ENCODE results near the gene KRT14.
"Not testable (repeated sequence)": the region's sequence is repeated elsewhere in the genome, so short reads cannot be mapped to it uniquely, and the experiment has no call there.

Gene KRT14

GRCh38 chr17:41545829-41546410 is 40.8 kb downstream of the KRT14 start:
- DNase-seq, result no peak

DNA sequence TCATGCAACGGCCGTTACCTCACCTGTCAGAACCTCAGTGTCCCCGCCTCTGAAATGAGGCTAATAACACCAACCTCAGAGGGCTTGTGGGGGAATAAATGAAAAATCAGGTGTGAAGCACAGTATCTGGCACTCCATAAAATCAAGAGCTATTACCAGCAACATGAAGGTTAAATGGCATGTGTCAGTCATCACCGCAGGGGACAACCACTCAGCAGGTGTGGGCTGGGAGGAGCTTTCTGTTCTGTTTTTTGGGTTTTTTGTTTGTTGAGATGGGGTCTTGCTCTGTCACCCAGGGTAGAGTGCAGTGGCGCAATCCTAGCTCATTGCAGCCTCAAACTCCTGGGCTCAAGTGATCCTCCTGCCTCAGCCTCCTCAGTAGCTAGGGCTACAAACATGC is 41.8 kb downstream of the KRT14 start:
- DNase-seq, result no peak

GRCh38 chr17:41544491-41544892 is 42.2 kb downstream of the KRT14 start:
- DNase-seq, result no peak

DNA sequence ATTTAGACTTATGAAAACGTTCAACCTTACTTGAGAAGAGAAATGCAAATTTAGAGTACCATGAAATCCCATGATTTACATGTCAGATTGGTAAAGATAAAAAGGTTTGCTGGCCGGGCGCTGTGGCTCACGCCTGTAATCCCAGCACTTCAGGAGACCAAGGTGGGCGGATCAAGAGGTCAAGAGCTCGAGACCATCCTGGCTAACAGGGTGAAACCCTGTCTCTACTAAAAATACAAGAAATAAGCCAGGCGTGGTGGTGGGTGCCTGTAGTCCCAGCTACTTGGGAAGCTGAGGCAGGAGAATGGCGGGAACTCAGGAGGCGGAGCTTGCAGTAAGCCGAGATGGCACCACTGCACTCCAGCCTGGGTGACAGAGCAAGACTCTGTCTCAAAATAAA is 43.9 kb downstream of the KRT14 start:
- DNase-seq, result not testable (repeated sequence)

GRCh38 chr17:41542357-41542756 is 44.3 kb downstream of the KRT14 start:
- no peak for DNase-seq

DNA sequence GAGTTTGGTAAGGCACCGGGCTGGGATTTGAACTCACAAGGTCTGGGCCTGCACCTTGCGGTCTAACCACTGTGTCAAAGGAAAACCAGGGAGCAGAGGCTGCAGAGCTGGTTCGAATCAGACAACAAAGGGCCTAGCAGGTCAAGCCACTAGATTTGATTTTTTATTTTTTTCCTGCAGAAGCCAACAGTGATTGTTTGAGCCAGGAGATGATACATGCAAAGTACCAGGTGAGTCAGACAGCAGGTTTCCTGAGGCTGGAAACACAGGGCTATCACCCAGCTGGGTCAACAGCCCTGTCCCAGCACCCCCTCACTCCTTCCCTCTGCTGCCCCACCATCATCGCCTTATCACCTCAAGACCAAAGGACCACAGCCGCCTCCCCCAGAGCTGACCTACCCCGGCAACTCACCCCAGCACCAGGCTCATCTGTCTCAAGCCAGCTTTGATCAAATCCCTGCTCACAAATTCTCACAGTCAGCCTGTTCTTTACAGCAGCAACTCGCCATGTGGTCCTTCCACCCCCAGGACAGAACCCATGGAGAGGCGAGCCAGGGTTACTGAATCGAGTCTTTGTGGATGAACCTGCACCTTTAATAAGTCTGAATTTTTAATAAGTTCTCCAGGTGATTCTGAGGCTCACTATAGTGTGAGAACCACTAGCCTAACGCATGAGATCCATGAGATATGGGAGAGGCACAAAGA is 45.6 kb downstream of the KRT14 start:
- DNase-seq, result no peak

- DNase-seq, result no peak
These were observed 46.6 kb downstream of the KRT14 start for GRCh38 chr17:41539979-41540701.

DNA sequence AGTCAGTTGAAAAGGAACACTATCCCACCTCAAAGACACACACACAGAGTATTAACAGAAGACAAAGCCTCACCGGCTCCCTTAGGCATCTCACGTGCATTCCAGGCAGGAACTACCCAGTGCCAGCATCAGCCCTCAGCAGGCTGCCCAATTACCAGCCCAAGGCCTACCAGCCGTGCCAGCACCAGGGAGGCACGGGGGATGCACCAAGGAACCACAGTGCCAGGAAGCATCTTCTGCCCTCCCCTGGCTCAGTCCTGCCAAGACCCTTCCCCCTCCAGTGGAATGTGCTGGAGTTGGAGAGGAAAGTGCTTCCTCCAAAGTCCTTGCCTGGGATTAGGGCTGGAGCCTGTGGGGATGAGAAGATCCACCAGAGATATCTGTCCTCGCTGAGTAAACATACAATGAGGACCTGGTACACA is 47.6 kb downstream of the KRT14 start:
- no peak for DNase-seq

GRCh38 chr17:41538565-41538991 is 48.1 kb downstream of the KRT14 start:
- DNase-seq, result no peak

DNA sequence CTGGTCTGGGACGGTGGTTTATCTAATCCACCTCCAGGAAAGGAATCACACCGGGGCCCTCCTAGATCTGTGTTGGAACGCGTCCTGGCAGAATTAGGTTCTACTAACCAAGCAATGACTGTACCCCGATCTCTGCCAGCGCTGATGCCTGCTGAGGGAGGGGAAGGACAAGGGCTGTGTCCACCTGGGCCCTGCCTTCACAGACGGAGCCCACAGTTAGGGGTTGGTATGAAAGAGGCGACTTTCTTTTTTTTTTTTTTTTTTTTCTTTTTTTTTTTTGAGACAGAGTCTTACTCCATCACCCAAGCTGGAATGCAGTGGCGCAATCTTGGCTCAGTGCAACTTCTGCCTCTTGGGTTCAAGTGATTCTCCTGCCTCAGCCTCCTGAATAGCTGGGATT is 48.7 kb downstream of the KRT14 start:
- no peak for DNase-seq

GRCh38 chr17:41537614-41537954 is 49.1 kb downstream of the KRT14 start:
- no peak for DNase-seq

- no peak for DNase-seq
These were observed 49.7 kb downstream of the KRT14 start for GRCh38 chr17:41536741-41537613.

- no peak for DNase-seq
These were observed 50.8 kb downstream of the KRT14 start for GRCh38 chr17:41535764-41536481.

DNA sequence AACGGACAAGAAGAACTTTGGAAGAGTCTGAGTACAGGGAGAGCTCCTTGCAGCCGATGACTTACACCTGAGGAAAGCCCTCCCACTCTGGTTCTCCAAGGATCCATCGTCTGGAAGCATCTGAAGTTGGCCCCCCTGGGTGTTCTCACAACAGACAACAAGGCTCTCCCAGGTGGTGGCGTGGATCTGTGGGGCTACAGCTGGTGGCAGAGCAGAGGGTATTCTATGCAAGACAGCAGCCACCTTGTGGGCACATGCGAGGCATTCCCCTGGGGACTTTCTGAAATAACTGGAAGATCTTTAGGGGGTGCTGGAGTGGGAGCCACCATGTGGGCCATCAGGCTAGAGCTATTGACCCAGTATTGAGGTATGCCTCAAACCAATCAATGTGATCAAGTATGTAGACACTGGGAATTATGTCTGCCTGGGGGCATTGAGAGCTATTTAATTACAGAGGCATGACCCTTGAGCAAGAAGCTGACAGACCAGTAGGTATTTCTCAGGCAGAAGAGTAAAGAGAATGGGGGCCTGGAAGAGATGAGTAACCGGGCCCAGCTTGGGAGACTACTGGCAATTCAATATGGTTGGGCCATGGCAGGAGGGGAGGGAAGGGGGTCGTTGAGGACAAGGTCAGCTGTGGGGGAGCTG is 51.7 kb downstream of the KRT14 start:
- no peak for DNase-seq

- DNase-seq, result no peak
These were observed 53.1 kb downstream of the KRT14 start for GRCh38 chr17:41533613-41534012.

- DNase-seq, result no peak
These were observed 53.6 kb downstream of the KRT14 start for GRCh38 chr17:41532947-41533570.

Data from C1 segment of cervical spinal cord (tissue), 14 donors.